Activated T-helper 1 cell treated with anti-CD3 and anti-CD28 coated beads, Interleukin-2, amount 50 U/mL, for 16 hours (primary cell): ENCODE results near the gene MICAL2.

ENCODE experiments used
- DNase-seq, 2 donors: peaks; one replicate each; pipeline ENCODE4 v3.0.0-alpha.2; 2020; ENCODE audit warnings: low read depth in 1 of 2, low spot score in 1 of 2

Gene MICAL2

GRCh38 chr11:12166299-12167060, 56.1 kb downstream of the MICAL2 start:
- DNase-seq = no peak

GRCh38 chr11:12167061-12168000, 56.9 kb downstream of the MICAL2 start:
- no peak for DNase-seq

- DNase-seq = no peak
Measured at GRCh38 chr11:12168114-12168513, 57.7 kb downstream of the MICAL2 start.

- DNase-seq = no peak
Measured at GRCh38 chr11:12169822-12170221, 59.4 kb downstream of the MICAL2 start.

- DNase-seq = no peak
Measured at GRCh38 chr11:12170501-12170900, 60.1 kb downstream of the MICAL2 start.

GRCh38 chr11:12170984-12171383, 60.6 kb downstream of the MICAL2 start:
- DNase-seq = no peak

GRCh38 chr11:12171921-12172320, 61.5 kb downstream of the MICAL2 start:
- no peak for DNase-seq

- DNase-seq = no peak
Measured at GRCh38 chr11:12172493-12173013, 62.2 kb downstream of the MICAL2 start.

GRCh38 chr11:12173111-12173510, 62.7 kb downstream of the MICAL2 start:
- no peak for DNase-seq

GRCh38 chr11:12174128-12174476, 63.7 kb downstream of the MICAL2 start:
- no peak for DNase-seq

GRCh38 chr11:12174477-12175143, 64.2 kb downstream of the MICAL2 start:
- DNase-seq = no peak

GRCh38 chr11:12175694-12176241, 65.4 kb downstream of the MICAL2 start:
- DNase-seq = no peak

- no peak for DNase-seq
Measured at GRCh38 chr11:12176410-12176809, 66.0 kb downstream of the MICAL2 start.

- DNase-seq = no peak
Measured at GRCh38 chr11:12177739-12178338, 67.4 kb downstream of the MICAL2 start.

GRCh38 chr11:12179019-12179418, 68.6 kb downstream of the MICAL2 start:
- no peak for DNase-seq

GRCh38 chr11:12179531-12179930, 69.1 kb downstream of the MICAL2 start:
- no peak for DNase-seq

- no peak for DNase-seq
Measured at GRCh38 chr11:12180257-12181205, 70.1 kb downstream of the MICAL2 start.

GRCh38 chr11:12182302-12182675, 71.9 kb downstream of the MICAL2 start:
- no peak for DNase-seq

- DNase-seq = no peak
Measured at GRCh38 chr11:12182676-12183541, 72.5 kb downstream of the MICAL2 start.
